GM19328 (cell line): ENCODE measurements around the gene TSPAN9.

ENCODE experiments used
- ATAC-seq: cut with Tn5 transposase; IDR thresholded peaks from one replicate; pipeline ENCODE4 v1.9.1; 2021; ENCODE audit warnings: mild to moderate bottlenecking, moderate library complexity; ENCODE audit not compliant: unreplicated experiment

Gene TSPAN9

GRCh38 chr12:3137814-3138445 is 60.8 kb downstream of the TSPAN9 start:
- no peak for ATAC-seq

- no peak for ATAC-seq
Observed at GRCh38 chr12:3138941-3139511, 61.8 kb downstream of the TSPAN9 start.

DNA sequence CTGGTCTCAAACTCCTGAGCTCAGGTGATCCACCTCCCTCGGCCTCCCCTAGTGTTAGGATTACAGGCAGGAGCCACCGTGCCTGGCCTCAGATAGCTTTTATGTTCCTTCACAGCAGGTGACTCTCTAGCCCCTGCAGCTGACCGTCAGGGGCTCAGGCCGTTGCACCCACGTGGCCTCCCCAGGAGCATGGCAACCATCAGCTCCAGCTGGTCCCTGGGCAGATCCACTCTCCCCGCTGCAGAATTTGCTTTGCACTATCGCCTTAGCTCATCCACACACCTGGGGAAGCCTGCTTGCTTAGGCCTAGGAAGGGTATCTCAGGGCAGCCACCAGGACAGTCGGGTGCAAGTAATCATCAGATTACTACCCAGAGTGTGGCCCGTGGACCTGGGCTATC is 62.6 kb downstream of the TSPAN9 start:
- ATAC-seq, result no peak

GRCh38 chr12:3140284-3140683 is 63.1 kb downstream of the TSPAN9 start:
- ATAC-seq, result no peak

DNA sequence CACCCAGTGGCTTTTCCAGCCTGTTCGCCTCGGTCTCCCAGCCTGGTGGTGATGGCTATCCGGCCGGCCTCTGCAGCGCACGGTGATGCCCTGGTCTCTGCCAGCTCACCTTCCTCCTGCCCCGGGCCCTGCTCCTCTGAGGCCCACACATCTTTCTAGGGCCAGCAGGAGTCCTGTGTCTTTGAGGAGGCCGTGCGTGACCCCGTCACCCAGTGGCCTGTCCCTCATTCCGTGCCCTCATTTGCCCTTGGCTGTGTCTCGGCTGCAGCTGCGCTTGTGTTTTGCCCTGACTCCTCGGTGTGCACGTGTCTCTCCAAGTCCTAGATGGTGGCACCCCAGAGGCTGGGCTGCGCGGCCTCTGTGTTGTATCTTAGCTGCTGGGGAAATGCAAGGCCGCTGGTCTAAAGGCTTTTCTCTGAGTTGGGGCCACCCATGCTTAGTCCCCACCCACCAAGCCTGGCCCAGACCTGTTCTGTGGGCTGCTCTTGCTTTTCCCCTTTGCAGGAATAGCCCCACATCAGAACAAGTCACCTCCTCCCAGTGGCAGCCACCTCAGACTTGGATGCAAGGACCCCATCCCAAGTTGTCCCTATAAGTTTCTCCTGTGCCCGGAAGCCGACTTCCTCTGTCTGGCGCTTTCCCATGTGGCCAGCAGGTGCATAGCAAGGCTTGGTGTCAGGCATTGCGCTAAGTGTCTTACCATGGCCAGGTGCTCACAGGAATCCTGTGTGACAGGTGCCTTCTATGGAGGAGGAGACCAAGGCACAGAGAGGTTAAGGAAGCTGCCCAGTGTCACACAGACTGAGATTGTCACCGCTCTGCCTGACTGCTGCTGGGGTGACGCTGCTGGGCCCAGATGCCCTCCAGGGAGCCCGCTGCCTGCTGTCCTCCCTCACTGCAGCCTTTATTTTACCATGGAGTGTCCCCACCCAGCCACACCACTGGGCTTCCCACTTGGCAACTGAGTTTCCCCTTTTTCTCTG is 64.5 kb downstream of the TSPAN9 start:
- ATAC-seq, result no peak

- no peak for ATAC-seq
Observed at GRCh38 chr12:3142386-3142785, 65.2 kb downstream of the TSPAN9 start.

- ATAC-seq, result no peak
Observed at GRCh38 chr12:3144495-3144894, 67.3 kb downstream of the TSPAN9 start.

GRCh38 chr12:3145033-3145432 is 67.9 kb downstream of the TSPAN9 start:
- no peak for ATAC-seq

DNA sequence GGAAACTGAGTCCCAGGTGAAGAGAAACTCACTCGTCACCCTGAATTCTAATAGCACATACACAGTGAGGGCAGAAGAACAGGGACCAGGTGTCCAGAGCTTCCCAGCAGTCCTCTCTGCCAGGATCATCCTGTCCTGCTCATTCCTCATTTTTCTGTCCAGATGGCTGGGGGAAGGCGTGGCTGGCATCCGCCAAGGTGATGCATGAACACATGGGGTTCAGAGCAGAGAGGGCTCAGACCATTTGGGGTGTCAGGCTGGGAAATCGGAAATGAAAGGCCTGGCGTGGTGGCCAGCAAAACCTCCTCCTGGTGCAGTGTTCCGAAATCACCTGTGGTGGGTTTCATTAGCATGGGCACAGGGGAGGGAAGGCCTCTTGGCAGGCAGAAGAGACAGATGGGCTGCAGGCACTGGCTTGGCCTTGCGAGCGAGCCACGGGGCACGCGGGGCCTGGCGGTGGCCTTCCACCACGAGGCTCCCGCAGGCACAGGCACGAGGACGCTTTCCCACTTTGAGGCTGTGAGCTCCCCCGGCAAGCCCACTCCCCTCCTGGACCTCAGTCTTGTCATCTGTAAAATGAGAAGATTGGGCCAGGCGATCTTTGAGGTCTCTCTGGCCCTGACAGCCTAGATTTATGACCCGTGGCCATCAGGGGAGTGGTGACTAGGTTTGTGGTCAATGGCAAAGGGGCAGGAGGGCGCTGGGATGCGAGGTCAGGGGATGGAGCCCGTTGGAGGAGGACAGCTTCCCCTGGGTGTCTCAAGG is 68.5 kb downstream of the TSPAN9 start:
- ATAC-seq, result no peak

- no peak for ATAC-seq
Observed at GRCh38 chr12:3147260-3147659, 70.1 kb downstream of the TSPAN9 start.

DNA sequence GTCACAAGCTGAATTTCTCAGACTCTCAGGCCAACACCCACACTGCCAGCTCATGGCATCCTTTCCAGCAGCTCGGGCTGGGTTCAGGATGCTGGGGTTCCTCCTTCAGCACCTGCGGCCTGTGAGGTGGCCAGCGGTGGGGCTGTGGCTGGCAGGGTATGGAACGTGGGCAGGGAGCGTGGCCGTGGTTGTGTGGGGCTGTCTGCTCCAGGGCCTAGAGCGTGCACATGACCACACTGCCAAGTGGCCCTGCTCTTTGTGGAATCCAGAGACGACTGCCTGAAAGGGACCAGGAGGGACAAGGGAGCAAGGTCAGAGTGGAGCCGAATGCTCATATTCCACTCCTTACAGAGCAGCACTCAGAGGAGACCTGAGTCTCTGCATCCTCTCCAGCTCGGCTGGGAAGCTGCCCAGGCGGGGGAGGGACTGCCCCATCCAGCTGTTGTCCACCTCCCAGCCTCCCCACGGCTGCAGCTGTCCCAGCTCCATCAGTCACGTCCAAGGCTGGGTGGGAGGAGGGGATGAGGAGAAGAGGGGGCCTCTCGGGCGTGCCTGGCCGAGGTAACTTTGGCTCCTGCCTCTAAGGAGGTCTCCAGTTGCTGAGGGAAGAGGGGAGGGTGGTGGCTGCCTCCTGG is 71.3 kb downstream of the TSPAN9 start:
- ATAC-seq, result no peak

- no peak for ATAC-seq
Observed at GRCh38 chr12:3149515-3150307, 72.5 kb downstream of the TSPAN9 start.

- no peak for ATAC-seq
Observed at GRCh38 chr12:3150308-3150670, 73.1 kb downstream of the TSPAN9 start.

DNA sequence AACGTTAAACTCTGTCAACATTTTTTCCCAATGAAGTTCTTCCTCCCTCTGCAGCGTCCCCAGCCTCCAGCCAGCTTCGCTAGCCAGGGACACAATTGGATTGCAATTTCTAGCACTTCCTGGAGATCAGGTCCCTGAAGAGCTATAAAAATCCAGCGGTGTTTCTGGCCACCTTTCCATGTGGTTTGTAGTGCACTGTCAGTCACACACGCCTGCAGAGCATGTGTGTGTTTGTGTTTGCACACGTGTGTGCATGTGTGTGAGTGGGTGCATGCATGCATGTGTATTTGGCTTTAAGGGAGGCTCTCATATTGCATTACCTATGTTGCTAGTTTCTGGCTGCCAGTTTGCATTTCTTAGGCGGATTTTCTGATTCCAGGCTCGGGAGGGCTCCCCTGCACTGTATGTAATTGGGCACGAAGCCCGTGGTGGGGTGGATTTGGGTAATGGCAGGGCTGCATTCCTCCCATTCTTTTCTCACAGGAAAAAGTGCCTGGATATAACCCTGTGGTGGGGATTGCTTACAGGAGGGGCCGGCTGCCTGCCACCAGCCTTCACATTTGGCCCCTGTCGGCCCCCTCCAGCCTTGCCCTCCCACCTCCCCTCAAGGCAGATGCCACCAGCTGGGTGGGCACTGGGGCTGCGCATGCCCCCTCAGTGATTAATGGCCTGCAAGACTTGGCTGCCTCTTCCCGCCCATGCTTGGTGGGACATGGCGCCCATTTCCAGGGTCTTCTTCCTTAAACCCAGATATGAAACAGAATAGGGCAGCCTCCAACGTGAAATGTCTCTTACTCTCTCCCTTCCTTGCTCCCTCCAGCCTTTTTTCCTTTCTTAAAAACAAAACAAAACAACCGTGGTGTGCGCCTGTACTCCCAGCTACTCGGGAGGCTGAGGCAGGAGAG is 74.0 kb downstream of the TSPAN9 start:
- no peak for ATAC-seq

DNA sequence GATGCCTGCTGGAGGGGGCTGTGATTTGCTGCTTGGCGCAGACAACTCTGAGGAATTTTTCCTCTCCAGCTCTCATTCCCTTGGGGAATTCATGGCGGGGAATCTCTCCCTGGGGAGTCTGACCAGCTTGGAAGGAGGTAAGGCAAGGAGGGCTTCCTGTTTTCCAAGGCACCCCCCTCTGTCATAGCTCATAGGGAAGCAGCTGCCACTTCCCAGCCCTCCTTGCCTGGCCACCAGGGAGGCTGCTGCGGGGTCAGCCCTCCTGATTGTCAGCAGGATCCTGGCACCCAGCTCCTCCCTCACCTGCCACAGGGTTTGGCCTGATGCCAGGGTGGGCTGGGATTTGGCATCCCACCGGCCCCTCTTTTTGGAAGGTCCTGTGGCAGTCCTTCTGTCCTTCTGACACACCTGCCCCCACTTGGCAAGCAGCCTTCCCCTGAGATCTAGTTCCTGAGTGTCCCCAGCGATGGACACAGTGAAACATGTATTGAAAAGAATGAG is 74.9 kb downstream of the TSPAN9 start:
- no peak for ATAC-seq

DNA sequence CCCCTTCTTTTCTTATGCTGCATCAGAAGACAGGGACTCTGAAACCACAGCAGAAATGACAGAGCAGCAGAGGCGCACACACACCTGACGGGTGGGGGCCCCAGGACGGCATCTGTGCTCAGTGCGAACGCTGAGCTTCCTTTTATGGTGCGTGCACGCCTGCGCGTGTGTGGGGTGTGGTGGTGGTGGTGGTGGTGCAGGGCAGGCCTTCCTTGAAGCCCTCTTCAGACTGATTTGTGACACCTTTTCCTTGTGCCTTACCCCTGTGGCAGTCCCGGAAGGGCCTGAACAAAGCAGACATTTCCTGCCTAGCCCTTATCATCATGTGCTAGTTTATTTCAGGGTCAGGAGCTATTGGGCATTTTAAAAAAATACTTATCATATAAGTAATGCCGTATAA is 75.7 kb downstream of the TSPAN9 start:
- ATAC-seq, result no peak

- ATAC-seq, result no peak
Observed at GRCh38 chr12:3154006-3154405, 76.8 kb downstream of the TSPAN9 start.

- ATAC-seq, result no peak
Observed at GRCh38 chr12:3155702-3156370, 78.7 kb downstream of the TSPAN9 start.
